DMS79 treated with DMSO at 0.1 percent for 48 hours (cell line): ENCODE results near the gene ATP6V0D1.
"Not testable (repeated sequence)": the region's sequence is repeated elsewhere in the genome, so short reads cannot be mapped to it uniquely, and the experiment has no call there.

ENCODE experiments used
- DNase-seq: peaks from one replicate; lab custom pipeline; 2025; lab: John Stamatoyannopoulos, UW

ATP6V0D1 gene

GRCh38 chr16:67504031-67505021 is 23.4 kb upstream of the ATP6V0D1 start:
- peak; percentile 2 for DNase-seq

GRCh38 chr16:67499106-67499505 is 18.1 kb upstream of the ATP6V0D1 start:
- DNase-seq, result no peak

- no peak for DNase-seq
These were observed 9.6 kb upstream of the ATP6V0D1 start for GRCh38 chr16:67490335-67491096.

DNA sequence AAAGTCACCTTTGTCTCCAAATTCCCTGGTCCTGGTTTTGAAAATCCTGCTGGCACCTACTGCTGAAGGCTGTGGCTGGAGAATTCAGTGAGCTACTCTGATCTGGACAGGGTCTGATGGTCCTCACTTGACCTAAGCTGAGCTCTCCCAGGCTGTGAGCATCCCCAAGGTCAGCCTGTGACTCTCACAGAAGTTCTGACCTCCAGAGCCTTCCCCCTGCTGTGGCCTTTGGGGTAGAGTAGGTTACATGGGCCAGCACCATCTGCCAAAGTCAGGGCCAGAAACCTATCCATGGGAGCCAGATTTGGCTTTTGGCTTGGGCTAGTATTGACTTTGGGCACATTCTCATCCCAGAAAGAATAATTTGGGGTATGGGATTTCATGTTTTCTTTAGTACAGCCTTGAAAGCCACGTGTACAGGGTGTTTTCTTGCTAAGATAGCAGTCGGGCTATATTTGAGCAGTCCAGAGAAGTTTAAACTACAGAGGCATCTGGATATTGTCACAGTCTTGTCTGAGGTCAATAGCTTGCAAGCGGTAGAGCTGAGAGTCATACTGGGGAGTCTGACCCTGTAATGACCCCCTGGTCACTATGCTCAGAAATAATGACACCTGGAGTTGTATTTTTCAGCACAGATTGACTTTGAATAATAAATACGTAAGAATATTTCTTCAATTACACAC is 8.6 kb upstream of the ATP6V0D1 start:
- no peak for DNase-seq

DNA sequence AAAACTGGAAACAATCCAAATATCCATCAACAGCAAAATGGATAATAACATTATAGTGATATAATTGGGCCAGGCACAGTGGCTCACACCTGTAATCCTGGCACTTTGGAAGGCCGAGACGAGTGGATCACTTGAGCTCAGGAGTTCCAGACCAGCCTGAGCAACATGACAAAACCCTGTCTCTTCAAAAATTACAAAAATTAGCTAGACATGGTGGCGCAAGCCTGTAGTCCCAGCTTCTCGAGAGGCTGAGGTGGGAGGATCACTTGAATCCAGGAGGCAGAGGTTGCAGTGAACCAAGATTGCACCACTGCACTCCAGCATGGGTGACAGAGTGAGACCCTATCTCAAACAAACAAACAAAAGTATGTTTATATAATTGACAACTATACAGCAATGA is 6.6 kb upstream of the ATP6V0D1 start:
- not testable (repeated sequence) for DNase-seq

- DNase-seq, result no peak
These were observed 5.8 kb upstream of the ATP6V0D1 start for GRCh38 chr16:67486805-67487204.

DNA sequence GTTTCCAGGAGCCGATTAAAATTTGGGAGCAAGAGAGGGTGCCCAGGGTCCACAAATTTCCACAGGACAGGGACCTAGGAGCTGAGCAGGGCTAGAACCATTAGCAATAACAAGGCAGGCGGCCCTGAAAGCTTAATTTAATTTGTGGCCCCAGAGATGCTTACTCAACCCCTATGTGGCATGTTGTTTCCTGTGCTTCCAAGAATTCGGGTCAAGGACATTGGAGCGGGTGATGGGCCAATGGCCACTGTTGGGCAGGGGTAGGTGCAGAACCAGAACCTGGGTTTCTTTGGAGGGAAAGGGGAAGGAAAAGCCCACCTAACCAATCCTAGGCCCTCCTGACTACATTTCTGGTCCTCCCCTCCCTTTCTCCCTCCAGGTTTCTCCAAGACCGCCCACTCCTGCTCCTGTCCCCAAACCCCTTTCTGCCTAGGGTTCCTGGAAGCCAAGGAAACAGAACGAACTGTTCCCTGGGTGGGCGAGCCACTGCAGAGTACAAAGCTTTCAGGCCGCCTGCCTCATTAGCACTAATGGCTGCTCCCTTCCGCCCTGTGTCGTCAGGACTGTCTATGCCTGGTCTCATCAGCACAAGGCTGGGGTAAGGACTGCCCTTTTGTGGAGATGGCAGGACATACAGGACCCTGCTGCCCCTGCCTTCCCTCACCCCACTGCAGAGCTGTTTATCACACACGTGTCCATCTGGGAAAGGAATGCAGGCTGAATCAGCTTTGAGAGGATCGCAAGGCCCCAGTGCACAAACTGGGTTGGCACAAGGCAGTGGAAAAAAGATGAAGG is 3.0 kb upstream of the ATP6V0D1 start:
- DNase-seq, result no peak

GRCh38 chr16:67483150-67483549 is 2.2 kb upstream of the ATP6V0D1 start, which contains the start of gene AGRP:
TSS of gene AGRP (minus strand) at chr16:67483547. CDS start at chr16:67483398, 149 bp downstream.
- no peak for DNase-seq

DNA sequence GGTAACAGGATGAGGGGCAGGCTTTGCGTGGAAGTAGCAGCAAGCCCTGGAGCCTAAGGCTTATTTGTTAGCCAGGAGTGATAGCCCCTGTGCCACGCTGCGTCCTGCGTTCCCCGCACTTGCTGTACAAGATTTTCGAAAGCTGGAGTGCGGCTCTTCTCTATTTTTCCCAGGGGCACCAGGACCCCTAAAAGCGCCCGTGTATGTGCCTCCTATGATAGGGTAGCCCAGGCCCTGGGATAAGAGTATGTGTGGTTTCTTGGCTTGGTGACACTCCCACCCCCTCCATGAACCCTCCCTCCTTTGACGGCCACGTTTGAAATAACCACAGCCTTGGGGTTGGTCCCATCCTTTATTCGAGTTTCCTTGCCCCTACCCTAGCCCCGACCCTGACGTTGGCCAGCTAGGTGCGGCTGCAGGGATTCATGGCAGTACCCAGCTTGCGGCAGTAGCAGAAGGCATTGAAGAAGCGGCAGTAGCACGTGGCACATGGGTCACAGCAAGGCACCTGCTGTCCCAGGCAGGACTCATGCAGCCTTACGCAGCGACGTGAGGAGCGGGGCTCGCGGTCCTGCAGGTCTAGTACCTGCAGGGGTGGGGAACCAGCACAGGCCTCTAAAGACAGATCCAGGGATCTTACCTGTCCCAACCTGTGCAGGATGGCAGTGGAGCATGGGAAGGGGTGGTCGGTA is 1.4 kb upstream of the ATP6V0D1 start:
- no peak for DNase-seq

DNA sequence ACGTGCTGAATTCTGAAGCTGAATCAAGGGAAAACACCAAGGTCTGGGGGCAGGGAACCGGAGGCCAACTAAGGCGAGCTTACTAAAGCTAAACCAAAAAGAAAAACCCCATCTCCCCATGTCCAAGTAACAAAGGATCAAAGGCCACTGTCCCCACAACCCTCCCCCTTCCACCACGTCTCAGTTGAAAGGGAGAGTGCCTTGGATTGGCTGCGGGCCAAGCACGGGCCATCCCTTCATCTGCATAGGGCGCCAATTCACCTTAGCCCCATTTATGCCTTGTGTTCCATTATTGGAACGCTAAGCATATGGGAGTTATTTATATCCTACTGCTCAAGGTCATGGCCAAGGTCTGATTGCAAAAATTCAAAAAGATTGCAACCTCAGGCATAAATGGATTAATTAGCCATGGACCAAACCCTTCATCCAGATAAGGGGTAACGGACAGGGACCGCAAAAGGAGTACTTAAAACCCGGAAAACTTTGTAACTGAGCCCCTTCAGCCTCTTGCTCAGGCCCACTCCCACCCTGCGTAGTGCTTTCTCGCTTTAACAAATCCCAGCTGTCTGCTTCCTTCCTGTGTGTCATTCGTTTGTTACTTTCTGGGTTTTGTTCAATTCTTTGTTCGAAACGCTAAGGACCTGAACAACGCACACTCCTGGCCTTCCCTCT is 740 bp upstream of the ATP6V0D1 start:
- no peak for DNase-seq

DNA sequence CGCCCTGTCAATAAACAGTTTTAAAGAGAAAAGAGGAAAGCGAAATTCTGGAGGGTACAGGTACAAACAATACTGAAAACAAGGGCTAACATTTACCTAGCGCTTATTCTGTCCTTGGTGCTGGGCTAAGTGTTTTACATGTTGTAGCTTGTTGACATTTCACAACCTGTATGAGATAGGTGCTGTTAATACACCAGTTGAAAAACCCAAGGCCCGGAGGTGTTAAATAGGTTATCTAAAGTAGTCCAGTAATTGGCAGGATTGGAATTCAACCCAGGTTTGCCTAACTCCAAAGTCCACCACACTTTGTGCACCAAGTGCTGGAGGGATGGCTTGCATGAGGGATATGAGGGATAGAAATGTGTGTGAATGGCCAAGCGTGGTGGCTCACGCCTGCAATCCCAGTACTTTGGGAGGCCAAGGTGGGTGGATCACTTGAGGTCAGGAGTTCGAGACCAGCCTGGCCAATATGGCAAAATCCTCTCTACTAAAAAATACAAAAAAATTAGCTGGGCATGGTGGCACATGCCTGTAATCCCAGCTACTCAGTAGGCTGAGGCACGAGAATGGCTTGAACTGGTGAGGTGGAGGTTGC is 2.9 kb downstream of the ATP6V0D1 start:
- no peak for DNase-seq

DNA sequence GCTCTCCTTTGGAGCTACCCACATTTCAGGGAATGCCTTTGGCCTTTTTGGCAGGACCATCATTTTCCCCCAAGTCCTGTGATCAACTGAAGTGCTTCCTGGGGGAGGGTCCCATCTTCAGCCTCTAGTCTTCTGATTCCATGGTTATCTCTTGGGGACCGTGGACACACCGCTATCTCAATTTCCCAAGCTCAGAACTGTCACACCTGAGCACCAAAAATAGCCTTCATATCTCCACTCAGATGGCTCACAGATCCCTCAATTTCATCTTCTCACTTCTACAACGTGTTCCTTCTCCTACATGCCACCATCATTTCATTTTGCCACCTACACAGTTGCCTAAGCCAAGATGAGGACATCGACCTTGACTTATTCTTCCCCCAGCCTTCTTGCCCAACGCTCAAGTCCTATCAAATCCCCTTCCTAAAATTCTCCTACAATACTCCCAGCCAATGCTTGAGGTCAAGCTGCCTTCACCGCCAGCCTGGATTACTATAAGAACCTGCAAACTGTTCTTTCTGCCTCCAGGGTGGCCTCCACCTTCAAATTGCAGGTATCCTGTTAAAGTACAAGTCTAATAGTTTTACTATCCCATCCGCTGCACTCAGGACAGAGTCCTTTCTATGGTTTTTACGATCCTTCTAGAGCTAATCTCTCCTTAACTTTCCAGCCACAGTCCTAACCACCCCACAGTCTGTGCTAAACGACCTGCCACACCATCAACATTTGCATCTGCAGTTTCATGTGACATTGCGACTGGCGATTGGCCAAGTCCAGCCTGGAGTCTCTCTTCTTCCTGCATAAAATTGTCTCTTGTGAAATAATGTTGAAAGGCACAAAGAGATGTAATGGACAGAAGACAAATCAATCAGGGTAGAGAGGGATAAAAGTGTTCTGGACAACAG is 6.2 kb downstream of the ATP6V0D1 start:
- DNase-seq, result no peak

- no peak for DNase-seq
These were observed 9.1 kb downstream of the ATP6V0D1 start for GRCh38 chr16:67471758-67472384.

DNA sequence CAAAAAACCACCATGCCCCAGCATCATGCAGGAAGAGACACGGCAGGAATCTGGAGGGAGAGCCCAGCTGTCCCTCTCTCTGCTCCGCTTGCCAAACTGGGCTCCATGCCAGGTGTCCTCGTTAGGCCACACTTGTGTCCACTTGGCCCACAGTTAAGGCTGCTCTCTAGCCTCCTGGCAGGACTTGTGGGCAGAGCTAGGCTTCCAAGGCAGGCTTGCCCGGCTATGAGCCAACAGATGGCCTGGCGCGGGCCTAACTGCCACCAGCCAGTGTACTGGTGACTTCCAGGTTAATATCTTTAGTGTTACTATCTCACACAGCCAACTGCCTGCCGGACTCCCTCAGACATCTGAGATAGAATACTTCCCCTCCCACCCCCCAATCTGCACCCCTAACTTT is 10.6 kb downstream of the ATP6V0D1 start:
- DNase-seq, result peak; percentile 34

- no peak for DNase-seq
These were observed 12.2 kb downstream of the ATP6V0D1 start for GRCh38 chr16:67468731-67469130.

DNA sequence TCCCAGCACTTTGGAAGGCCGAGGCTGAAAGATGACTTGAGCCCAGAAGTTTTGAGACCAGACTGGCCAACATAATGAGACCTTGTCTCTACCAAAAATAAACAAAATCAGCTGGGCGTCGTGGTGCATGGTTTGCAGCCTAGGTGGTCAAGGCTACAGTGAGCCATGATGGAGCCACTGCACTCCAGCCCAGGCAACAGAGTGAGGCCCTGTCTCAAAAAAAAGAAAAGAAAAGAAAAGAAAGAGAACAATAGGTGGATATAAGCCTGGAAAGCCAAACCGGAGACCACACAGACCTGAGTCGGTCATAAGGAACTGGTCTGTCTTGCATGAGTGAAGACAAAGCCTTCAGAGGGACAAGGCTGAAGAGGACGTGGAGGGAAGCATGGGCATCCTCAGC is 14.4 kb downstream of the ATP6V0D1 start:
- no peak for DNase-seq

DNA sequence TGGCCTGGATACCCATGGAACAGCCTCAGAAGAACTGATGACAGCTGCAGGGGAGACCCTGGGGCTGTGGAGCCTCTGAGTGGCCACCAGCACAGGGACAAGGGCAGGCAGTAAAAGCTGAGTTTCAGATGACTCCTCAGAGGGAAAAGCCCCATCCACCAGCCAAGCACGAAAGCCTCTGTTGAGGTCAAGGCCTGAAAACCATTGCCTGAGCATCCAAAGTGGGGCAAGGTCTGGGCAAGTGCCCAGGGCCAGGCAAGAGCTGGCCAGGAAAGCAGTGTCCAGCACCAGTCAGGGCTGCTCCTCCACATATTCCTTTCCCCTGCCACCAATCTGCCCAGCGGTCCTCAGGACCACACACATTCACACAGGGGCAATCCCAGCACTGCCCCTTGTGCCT is 16.4 kb downstream of the ATP6V0D1 start:
- no peak for DNase-seq

DNA sequence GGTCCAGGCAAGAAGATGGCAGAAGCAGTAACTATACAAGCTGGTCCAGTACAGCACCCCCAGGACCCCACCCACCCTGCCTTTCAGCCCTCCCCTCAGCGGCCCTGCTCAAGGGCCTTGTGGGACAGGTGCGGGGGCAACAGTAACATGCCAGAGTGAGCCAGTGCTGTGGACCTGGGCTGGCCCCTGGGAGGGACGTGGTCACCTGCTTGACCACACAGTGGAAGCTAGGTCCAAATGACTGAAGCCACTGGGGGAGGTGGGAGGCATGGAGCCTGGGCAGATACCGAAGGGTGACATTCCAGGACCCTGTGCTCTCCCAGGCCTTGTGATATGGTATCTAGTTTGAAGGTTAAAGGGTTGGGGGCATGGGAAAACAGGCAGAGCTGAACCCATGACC is 17.3 kb downstream of the ATP6V0D1 start:
- no peak for DNase-seq
